Measurements from ENCODE around the gene ZFYVE26. TPM values are rescaled to one million over a fixed set of nuclear protein-coding genes. Genes with fewer than 3 reads are reported as not detected.

ZFYVE26 gene
- total RNA-seq, 2 donors from 2014 or later: 22.6 to 32.5 TPM

GRCh38 chr14:67773844-67774377 is 42.5 kb downstream of the ZFYVE26 start:
- Histone ChIP-seq H3K27ac (no peak overlapping the region), H3K9me3 (no peaks in the 10 kb centered on the region), H3K4me1 (ENCODE audit: control insufficient read depth in 1 of 2, low read depth in 2 of 2) (no peaks in the 10 kb centered on the region), H3K27me3 (replicated peaks; ENCODE audit: insufficient read depth) (no peaks in the 10 kb centered on the region), H3K4me3 (no peak overlapping the region), H3K36me3 (peaks cover 82% of the 10 kb centered on the region)
- no peak for ATAC-seq (ENCODE audit: insufficient number of reproducible peaks, low FRiP score, low read depth)
- DNase-seq (ENCODE audit: low spot score): no peak
- TF ChIP-seq, protein P1, sequence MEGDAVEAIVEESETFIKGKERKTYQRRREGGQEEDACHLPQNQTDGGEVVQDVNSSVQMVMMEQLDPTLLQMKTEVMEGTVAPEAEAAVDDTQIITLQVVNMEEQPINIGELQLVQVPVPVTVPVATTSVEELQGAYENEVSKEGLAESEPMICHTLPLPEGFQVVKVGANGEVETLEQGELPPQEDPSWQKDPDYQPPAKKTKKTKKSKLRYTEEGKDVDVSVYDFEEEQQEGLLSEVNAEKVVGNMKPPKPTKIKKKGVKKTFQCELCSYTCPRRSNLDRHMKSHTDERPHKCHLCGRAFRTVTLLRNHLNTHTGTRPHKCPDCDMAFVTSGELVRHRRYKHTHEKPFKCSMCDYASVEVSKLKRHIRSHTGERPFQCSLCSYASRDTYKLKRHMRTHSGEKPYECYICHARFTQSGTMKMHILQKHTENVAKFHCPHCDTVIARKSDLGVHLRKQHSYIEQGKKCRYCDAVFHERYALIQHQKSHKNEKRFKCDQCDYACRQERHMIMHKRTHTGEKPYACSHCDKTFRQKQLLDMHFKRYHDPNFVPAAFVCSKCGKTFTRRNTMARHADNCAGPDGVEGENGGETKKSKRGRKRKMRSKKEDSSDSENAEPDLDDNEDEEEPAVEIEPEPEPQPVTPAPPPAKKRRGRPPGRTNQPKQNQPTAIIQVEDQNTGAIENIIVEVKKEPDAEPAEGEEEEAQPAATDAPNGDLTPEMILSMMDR (IDR thresholded peaks at IDR 0.05): no peak

DNA sequence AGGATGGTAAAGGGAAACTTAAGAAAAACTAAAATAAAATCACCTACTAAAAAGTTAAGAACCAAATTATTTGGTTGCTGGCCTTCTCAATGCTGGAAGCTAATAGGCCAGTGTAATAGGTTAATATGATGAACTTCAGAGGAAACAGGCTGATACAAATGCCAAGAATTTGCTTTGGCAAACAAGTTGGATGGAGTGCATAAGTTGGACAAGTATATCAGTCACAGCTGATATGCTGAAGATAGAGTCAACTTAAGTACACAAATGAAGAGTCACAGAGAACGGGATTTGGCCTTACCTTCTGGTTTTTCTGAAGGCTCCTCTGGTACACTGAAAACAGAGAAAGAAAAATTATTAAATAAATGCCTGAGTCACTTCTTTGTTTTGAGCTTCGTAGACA is 48.2 kb downstream of the ZFYVE26 start:
- Histone ChIP-seq H3K36me3 (peaks cover 61% of the 10 kb centered on the region), H3K4me3 (no peak overlapping the region), H3K4me1 (ENCODE audit: control insufficient read depth in 1 of 2, low read depth in 2 of 2) (no peaks in the 10 kb centered on the region), H3K27me3 (replicated peaks; ENCODE audit: insufficient read depth) (no peaks in the 10 kb centered on the region), H3K9me3 (no peaks in the 10 kb centered on the region), H3K27ac (no peak overlapping the region)
- ATAC-seq (ENCODE audit: insufficient number of reproducible peaks, low FRiP score, low read depth) (no peak), DNase-seq (ENCODE audit: low spot score) (no peak)
- TF ChIP-seq, protein P1 (IDR thresholded peaks at IDR 0.05): no peak

DNA sequence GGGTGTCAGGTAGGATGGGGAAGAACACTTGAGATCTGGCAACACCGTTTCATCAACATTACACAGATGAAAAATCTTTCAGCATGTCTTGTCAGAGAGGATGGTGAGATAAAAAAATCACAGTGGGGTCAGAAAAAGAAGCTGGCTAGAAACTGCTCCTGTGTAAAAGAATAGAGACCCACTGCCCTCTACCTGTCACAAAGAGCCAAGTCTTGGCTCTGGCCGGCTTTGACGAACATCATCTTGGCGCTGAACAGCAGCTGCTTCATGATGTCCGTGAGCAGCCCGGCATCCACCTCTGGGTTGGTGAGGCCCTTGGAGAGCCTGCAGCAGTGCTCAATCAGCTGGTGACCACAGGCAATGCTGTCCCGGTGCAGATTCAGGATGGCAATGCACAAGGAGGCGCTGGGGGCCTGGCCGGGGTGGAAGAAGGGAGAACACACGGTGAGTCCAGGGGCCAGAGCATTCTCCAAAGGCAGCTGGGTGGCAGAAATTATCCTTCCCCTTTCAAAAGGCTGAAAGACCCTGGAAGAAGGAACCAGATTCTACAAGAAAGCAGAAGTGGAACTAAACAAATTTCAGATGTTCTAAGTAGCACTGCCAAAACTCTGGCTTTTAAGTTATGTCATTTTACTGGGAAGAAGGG is 50.2 kb downstream of the ZFYVE26 start:
- no peak overlapping the region for H3K4me3 ChIP-seq
- no peaks in the 10 kb centered on the region for H3K9me3 ChIP-seq
- TF ChIP-seq, protein P1 (IDR thresholded peaks at IDR 0.05): no peak
- no peaks in the 10 kb centered on the region for H3K27me3 ChIP-seq (replicated peaks; ENCODE audit: insufficient read depth)
- peaks cover 55% of the 10 kb centered on the region for H3K36me3 ChIP-seq
- no peak for DNase-seq (ENCODE audit: low spot score)
- H3K4me1 ChIP-seq (ENCODE audit: control insufficient read depth in 1 of 2, low read depth in 2 of 2): no peaks in the 10 kb centered on the region
- H3K27ac ChIP-seq: no peak overlapping the region
- ATAC-seq (ENCODE audit: insufficient number of reproducible peaks, low FRiP score, low read depth): no peak

DNA sequence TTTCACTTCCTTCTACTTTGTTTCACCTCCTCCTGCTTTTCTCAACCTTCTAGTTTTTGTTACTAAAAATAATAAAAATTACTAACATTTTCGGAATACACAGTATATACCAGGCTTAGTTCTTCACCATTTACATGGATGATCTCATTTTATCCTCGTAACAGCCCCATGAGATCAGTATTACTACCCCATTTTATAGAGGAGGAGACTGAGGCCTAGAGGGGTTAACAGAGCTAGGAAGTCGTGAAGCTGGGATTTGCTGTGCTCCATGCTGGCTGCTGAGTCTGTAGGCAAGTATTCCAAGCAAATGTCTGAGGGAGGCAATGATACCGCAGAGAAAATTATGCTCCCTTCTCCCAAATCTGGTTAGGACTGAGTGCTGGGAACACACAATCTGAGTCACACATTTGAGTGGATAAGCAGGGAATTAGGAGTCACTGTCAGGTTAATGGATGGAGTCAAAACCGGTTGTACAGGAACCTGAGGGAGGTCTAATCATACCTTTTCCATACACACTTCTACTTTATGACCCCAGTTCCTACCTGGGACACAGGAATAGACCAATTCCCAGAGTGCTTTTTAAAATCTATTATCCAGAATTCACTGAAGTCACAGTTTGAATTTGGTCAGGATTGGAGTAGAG is 51.1 kb downstream of the ZFYVE26 start:
- Histone ChIP-seq H3K36me3 (peaks cover 55% of the 10 kb centered on the region), H3K27ac (no peak overlapping the region), H3K9me3 (no peaks in the 10 kb centered on the region), H3K27me3 (replicated peaks; ENCODE audit: insufficient read depth) (no peaks in the 10 kb centered on the region), H3K4me3 (no peak overlapping the region), H3K4me1 (ENCODE audit: control insufficient read depth in 1 of 2, low read depth in 2 of 2) (no peaks in the 10 kb centered on the region)
- ATAC-seq (ENCODE audit: insufficient number of reproducible peaks, low FRiP score, low read depth) (no peak), DNase-seq (ENCODE audit: low spot score) (no peak)
- TF ChIP-seq, protein P1 (IDR thresholded peaks at IDR 0.05): no peak

DNA sequence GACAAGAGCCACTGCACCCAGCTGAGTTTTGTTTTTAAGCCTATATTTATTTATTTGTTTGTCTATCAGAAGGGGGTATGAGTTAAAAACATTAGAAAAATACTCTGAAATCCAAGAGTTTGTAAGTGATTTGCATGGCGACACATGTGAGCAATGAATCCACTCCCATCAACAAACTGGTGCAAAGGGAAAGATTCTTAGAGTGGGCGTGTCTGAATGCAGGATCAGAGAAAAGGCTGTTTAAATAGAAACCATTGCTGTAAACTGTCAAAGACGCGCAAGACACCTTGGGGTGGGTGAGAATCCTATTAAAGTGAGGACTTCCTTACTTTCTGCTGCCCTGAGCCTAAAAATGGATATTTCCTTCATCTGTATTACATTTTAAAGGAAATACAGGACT is 51.9 kb downstream of the ZFYVE26 start:
- no peak for ATAC-seq (ENCODE audit: insufficient number of reproducible peaks, low FRiP score, low read depth)
- H3K27me3 ChIP-seq (replicated peaks; ENCODE audit: insufficient read depth): no peaks in the 10 kb centered on the region
- DNase-seq (ENCODE audit: low spot score): no peak
- no peak overlapping the region for H3K27ac ChIP-seq
- H3K4me3 ChIP-seq: no peak overlapping the region
- H3K4me1 ChIP-seq (ENCODE audit: control insufficient read depth in 1 of 2, low read depth in 2 of 2): no peaks in the 10 kb centered on the region
- TF ChIP-seq, protein P1 (IDR thresholded peaks at IDR 0.05): no peak
- no peaks in the 10 kb centered on the region for H3K9me3 ChIP-seq
- peaks cover 54% of the 10 kb centered on the region for H3K36me3 ChIP-seq
